GM19395 (cell line): ENCODE results near the gene RGPD6.
"Not testable (repeated sequence)": the region's sequence is repeated elsewhere in the genome, so short reads cannot be mapped to it uniquely, and the experiment has no call there.

Source experiments
- ATAC-seq: cut with Tn5 transposase; IDR thresholded peaks from one replicate; pipeline ENCODE4 v1.9.1; 2021; ENCODE audit warnings: mild to moderate bottlenecking, moderate library complexity; ENCODE audit not compliant: unreplicated experiment

The RGPD6 gene

DNA sequence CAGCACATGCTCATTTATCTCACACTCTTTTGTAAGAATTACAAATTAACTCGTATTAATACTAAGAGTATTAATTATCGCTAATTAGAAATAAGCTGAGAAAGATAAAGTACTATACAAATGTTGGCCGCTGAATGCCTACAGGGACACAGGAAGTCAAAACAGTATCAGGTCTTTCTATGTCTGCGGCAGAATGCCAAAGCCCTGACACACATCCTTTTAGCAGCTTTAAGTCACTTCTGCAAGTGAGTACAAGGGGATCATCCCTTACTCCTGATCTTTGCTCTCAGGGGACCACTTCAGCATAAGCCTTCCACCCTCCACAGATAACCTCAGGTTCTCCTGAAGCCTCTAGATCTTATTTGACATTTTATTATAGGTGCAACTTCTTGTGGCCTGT lies 94.3 kb downstream of the RGPD6 start:
- ATAC-seq, result not testable (repeated sequence)

DNA sequence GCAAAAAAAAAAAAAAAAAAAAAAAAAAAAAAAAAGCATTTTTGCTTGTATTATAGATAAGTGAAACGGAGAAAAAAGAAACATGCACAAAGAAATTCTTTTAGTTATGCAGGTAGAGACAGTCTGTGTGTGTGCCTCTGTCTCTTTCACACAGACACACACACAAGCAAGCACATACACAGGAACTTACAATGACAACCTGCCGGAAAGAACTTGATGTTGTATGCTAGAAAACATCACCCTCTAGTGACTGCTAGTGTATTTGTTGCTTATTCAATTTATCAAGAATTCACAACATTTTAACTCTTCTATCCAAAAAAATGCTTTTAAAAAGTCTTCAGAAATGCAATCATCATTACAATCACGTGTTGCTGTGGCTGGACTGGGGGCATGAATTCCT lies 95.8 kb downstream of the RGPD6 start:
- not testable (repeated sequence) for ATAC-seq

DNA sequence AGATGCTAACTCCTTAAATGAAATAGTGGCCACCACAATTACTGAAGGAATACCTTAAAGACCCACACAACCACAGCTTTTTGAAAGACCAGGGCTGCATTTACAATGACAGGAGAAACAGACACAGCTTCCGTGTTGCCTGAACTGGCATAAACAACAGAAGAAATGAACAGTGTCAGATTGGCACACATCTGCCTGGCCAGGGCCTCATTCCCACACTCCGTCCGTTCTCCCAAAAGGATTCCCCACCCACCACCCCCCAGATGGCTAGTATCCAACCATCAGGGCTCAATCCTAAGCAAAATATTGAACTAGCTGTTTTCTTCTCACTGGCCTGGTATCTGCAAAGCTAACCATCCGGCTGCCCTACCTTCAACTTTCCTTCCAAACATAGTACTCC lies 96.9 kb downstream of the RGPD6 start:
- not testable (repeated sequence) for ATAC-seq

DNA sequence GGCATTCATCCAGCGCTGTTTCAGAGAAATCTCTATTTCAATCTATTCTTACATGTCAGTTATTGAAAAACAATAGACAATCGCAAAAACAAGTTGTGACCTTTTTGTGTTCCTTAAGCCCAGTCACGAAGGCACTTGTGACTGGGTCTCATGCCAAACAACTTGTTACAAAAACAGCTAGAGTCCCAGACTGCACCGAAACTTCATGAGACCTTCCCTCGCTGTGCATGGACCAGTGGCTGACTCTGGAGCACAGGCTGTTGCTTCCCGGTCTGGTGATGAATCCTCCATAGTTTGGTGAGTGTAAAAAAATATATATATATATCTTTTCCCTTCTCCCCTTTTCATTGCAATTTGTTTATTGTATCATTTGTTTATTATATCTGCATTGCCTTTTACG lies 99.7 kb downstream of the RGPD6 start:
- ATAC-seq, result not testable (repeated sequence)

DNA sequence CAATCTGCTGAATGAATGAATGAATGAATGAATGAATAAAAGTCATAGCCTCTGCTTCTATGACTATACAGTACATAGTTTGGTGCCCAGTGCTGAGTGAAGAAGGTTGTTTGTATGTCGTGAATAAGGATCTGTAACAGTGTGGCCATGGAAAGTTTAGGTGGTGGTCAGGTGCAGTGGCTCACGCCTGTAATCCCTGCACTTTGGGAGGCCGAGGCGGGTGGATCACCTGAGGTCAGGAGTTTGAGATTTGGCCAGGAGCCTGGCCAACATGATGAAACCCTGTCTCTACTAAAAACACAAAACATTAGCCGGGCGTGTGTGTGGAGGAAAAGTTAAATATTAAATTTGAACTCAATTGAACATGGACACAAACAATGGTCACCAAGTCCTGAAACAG lies 100.1 kb downstream of the RGPD6 start:
- ATAC-seq, result not testable (repeated sequence)

DNA sequence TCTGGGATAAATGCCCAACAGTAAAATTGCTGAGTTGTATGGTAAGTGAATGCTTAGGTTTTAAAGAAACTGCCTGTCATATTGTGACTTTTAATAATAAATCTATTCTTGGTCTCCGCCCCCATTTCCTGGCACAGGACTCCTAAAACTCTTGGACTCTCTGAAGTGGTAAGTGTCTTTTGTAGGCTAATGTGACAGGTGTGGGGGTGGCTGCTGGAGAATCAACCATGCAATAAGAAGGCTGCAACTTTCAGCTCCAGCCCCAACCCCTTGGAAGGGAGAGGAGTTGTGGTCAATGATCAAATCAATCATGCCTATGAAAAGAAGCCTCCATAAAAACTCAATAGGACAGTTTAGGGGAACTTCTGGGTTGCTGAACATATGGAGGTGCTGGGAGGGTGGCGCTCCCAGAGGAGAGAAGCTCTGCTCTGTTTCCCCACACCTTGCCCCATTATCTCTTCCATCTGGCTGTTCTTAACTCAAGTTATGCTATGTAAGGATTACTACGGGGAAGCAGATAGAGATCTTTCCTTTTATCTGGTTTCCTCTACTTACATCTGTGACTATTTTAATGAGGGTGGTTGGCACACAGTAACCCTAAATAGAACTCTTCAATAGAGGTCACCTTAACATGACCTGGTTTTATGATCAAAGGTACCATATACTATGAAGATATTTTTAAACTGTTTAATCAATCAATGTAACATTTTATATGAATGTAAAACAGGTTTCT lies 101.2 kb downstream of the RGPD6 start:
- ATAC-seq, result not testable (repeated sequence)

DNA sequence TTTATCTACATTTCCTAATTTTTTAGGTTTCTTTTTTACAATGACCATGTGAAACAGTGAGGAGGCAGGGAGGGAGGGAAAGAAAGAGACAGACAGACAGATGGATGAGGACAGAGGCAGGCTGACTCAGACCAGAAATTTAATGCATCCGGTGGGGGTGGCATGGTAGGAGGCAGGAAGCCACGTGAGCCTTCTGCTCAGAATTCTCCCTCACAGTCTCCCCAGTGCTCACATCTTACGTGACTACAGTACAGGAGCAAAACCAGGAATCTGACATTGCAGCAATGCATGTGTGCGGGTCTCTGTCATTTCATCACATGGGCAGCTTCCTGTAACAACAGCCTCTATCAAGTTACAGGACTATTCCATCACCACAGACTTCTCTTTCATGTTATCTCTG lies 102.1 kb downstream of the RGPD6 start:
- peak; percentile 97 for ATAC-seq

DNA sequence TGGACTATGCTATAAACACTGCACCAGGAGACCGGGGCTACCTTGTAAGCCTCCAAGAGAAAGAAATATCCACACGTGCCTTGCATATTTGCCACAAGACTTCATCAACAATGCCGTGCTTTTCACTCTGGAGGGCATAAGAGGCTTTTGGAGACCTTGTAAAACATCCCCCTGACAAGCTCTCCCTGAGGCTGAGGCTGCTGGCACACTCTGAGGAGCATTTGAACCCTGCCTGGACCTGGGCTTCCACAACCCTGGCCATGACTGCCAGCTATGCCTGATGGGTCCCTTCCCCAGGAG lies 104.0 kb downstream of the RGPD6 start:
- ATAC-seq, result not testable (repeated sequence)

DNA sequence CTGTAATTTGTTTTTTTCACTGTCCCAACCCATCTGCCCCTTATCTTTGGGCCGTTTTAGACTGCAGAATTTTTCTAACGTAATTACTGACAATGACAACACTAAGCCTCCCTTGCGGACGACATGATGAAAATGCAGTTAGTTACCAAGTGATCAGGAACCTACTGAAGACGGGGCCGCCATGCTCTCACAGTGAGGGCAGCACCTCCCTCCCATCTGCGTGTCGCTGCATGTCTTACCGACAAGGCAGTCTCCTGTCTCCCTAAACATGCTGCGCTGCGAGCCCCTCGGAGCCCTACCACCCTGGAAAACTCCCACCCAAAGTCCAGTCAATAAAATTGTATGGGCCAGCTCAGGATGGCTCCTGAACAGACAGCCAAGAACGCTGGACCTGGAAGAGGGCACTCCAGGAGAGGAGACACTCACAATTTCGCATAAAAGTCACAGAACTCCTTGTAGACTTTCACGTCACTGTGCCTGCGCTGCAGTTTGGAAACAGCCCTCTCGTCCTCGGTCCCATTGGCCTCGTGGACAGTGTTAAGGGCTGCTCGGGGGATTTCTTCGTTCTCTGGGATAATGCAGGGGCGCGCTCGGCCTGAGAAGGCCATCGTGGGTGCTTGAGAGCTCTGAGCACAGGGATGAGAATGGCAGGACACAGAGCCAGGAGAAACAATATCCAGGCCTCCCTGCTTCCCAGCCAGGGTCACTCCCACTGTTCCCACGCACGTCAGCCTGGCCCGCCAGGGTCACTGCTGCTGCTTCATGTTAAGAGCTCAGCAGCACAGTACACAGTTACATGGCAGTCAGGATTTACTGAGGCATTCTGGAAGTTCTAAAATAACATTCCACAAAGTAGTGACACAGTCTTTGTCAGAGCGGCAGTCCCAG lies 104.6 kb downstream of the RGPD6 start, which contains the start of gene LIMS4:
LIMS4 (minus strand) TSS at position 646 of the 888 bp plus-strand sequence; CDS start at position 608, 38 bp downstream.
- ATAC-seq, result not testable (repeated sequence)

DNA sequence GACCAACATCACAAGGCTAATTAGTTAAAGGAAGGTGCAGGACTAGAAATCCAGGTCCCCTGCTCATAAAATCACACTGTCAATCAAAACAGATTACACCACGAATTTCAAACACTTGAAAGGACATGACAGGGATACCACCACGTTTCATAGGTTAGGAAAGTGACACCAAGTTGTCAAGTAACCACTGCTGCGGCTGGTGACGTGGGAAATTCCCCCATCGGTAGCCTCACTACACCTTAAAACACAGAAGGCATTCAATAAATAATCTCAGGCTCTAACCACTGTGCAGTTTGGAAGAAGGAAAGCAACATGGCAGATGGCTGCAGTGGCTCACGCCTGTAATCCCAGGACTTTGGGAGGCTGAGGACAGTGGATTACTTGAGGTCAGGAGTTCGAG lies 108.1 kb downstream of the RGPD6 start:
- not testable (repeated sequence) for ATAC-seq

DNA sequence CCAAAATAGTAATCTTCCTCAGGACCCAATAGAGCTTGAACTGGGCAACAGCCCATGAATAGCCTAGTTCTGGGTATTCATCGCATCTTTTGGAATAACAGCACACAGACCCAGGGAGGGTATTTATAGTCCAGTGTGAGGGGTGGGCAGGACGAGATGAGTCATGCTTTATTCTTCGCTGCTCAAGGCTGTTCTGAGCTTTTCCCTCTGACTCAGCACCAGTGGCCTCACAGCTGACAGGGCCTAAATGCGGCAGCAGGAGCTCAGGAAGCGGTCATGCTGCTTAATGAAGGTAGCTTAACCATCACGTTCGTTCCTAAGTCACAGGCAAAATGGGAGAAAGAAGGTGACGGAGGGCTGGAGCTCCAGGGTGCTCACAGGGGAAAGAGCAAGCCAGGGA lies 111.7 kb downstream of the RGPD6 start:
- ATAC-seq, result peak; percentile 95
